SH-SY5Y (cell line): ENCODE measurements around the gene CPLANE2.

Experiments used
- GATA2 ChIP-seq: IDR thresholded peaks from 2 replicates; pipeline ENCODE4 v1.6.1; 2011; ENCODE audit warnings: mild to moderate bottlenecking, low read depth, low read length
- GATA3 ChIP-seq: IDR thresholded peaks from 2 replicates; pipeline ENCODE4 v1.6.1; 2011; ENCODE audit warnings: low read depth, mild to moderate bottlenecking, low read length, moderate library complexity

- no peak for TF ChIP-seq GATA2
- no peak for TF ChIP-seq GATA3
Observed at GRCh38 chr1:16244650-16245285, 7.8 kb upstream of the CPLANE2 start.
